ENCODE measurements around the gene SCD5.

The SCD5 gene

DNA sequence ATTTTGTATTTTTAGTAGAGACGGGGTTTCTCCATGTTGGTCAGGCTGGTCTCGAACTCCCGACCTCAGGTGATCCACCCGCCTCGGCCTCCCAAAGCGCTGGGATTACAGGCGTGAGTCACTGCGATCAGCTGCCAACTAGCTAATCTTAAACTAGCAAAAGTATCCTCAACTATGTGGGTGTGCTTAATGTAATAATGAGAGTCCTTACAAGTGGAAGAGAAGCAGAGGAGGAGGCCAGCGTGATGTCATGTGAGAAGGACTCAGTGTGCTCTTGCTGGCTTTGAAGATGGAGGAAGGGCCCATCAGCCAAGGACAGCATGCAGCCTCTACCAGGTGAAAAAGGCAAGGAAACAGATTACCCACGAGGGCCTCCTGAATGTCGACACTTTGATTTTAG is 19.6 kb downstream of the SCD5 start:
- Histone ChIP-seq H3K4me3 (ENCODE audit: low read length) (no peak overlapping the region), H3K9me3 (ENCODE audit: insufficient read depth, low read depth, low read length) (no peaks in the 10 kb centered on the region), H3K27me3 (ENCODE audit: insufficient read depth, low read length) (peaks cover 72% of the 10 kb centered on the region), H3K9ac (ENCODE audit: low read depth, low read length) (no peak overlapping the region), H3K4me1 (ENCODE audit: insufficient read depth, low read length) (peaks cover 9% of the 10 kb centered on the region), H3K27ac (ENCODE audit: low read length) (no peak overlapping the region), H3K36me3 (ENCODE audit: insufficient read depth, low read depth, low read length) (no peaks in the 10 kb centered on the region)

DNA sequence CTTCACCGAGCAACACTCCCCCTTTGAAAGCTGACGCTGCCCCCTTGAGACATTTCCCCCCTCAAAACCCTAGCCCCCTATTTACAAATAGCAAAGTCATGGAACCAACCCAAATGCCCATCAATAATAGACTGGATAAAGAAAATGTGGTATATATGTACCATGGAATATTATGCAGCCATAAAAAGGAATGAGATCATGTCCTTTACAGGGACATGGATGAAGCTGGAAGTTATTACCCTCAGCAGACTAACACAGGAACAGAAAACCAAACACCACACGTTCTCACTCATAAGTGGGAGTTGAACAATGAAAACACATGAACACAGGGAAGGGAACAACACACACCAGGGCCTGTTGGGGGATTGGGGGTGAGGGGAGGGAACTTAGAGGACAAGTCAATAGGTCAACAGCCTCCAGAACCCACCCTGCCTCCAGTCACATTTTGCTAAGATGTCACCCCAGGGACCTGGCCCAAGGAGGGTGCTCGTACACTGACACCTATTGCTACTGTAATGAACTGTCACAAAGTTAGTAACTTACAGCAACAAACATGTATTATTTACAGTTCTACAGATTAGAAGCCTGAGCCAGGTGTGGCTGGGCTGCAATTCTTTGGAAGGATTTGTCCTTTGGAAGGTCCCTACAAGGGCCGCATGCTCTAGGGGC is 20.6 kb downstream of the SCD5 start:
- peaks cover 9% of the 10 kb centered on the region for H3K4me1 ChIP-seq (ENCODE audit: insufficient read depth, low read length)
- H3K9ac ChIP-seq (ENCODE audit: low read depth, low read length) = no peak overlapping the region
- H3K27me3 ChIP-seq (ENCODE audit: insufficient read depth, low read length) = peaks cover 62% of the 10 kb centered on the region
- no peak overlapping the region for H3K27ac ChIP-seq (ENCODE audit: low read length)
- H3K9me3 ChIP-seq (ENCODE audit: insufficient read depth, low read depth, low read length) = no peaks in the 10 kb centered on the region
- no peak overlapping the region for H3K4me3 ChIP-seq (ENCODE audit: low read length)
- no peaks in the 10 kb centered on the region for H3K36me3 ChIP-seq (ENCODE audit: insufficient read depth, low read depth, low read length)

DNA sequence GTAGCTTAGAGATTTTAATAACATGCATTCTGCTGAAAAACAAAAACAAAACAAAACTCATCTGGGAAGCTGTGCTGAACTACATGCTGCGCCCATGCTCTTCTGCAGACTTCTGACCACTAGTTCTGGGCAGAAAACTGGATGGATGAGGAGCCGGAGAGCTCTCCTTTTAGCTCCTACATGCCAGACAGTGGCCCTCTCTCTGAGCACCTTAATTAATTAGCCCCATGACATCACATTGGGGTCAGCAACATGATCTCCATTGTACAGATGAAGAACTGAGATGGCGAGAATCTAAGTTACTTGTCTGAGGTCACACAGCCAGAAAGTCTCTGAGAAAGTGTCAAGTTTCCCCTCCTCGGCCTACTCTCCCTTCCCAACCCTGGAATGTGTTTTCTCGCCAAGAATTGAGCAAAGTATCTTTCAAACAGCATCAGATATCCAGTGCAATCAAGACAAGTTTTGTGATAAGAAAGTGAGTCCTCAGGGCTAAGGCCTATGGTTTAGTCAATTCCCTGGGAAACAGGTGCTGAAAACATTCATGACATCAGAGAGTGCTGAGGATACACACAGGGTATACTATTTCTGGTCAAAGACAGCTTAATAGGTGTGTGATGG is 21.6 kb downstream of the SCD5 start:
- Histone ChIP-seq H3K9me3 (ENCODE audit: insufficient read depth, low read depth, low read length) (no peaks in the 10 kb centered on the region), H3K36me3 (ENCODE audit: insufficient read depth, low read depth, low read length) (no peaks in the 10 kb centered on the region), H3K27me3 (ENCODE audit: insufficient read depth, low read length) (peaks cover 52% of the 10 kb centered on the region), H3K9ac (ENCODE audit: low read depth, low read length) (no peak overlapping the region), H3K27ac (ENCODE audit: low read length) (no peak overlapping the region), H3K4me1 (ENCODE audit: insufficient read depth, low read length) (peaks cover 2% of the 10 kb centered on the region), H3K4me3 (ENCODE audit: low read length) (no peak overlapping the region)

GRCh38 chr4:82775243-82775642 is 23.4 kb downstream of the SCD5 start:
- no peak overlapping the region for H3K9ac ChIP-seq (ENCODE audit: low read depth, low read length)
- no peak overlapping the region for H3K27ac ChIP-seq (ENCODE audit: low read length)
- H3K27me3 ChIP-seq (ENCODE audit: insufficient read depth, low read length) = peaks cover 36% of the 10 kb centered on the region
- H3K36me3 ChIP-seq (ENCODE audit: insufficient read depth, low read depth, low read length) = no peaks in the 10 kb centered on the region
- H3K4me3 ChIP-seq (ENCODE audit: low read length) = no peak overlapping the region
- no peaks in the 10 kb centered on the region for H3K9me3 ChIP-seq (ENCODE audit: insufficient read depth, low read depth, low read length)
- H3K4me1 ChIP-seq (ENCODE audit: insufficient read depth, low read length) = no peaks in the 10 kb centered on the region

GRCh38 chr4:82774711-82775171 is 23.9 kb downstream of the SCD5 start:
- H3K9ac ChIP-seq (ENCODE audit: low read depth, low read length) = no peak overlapping the region
- H3K36me3 ChIP-seq (ENCODE audit: insufficient read depth, low read depth, low read length) = no peaks in the 10 kb centered on the region
- H3K27ac ChIP-seq (ENCODE audit: low read length) = no peak overlapping the region
- H3K9me3 ChIP-seq (ENCODE audit: insufficient read depth, low read depth, low read length) = no peaks in the 10 kb centered on the region
- no peak overlapping the region for H3K4me3 ChIP-seq (ENCODE audit: low read length)
- H3K27me3 ChIP-seq (ENCODE audit: insufficient read depth, low read length) = peaks cover 30% of the 10 kb centered on the region
- H3K4me1 ChIP-seq (ENCODE audit: insufficient read depth, low read length) = no peaks in the 10 kb centered on the region

DNA sequence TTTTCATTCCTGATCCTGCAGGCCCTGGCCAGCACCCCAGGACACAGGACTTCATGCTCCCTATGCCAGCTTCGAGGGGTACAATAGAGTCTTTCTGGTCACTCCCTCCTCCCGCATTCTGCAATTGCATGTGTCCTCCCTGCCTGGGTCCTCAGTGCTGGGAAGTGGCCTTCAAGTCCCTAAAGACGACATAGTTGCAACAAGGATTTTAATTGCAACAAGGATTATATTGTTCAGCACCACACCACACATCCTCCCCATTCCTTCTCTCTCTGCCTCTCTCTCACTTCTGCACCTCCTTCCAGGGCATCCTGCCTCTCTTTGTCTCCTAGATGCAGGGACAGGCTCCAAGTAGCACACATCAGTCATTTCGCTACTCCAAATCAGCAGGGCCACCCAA is 25.5 kb downstream of the SCD5 start:
- no peak overlapping the region for H3K4me3 ChIP-seq (ENCODE audit: low read length)
- H3K9me3 ChIP-seq (ENCODE audit: insufficient read depth, low read depth, low read length) = no peaks in the 10 kb centered on the region
- H3K9ac ChIP-seq (ENCODE audit: low read depth, low read length) = no peak overlapping the region
- H3K4me1 ChIP-seq (ENCODE audit: insufficient read depth, low read length) = no peaks in the 10 kb centered on the region
- H3K36me3 ChIP-seq (ENCODE audit: insufficient read depth, low read depth, low read length) = no peaks in the 10 kb centered on the region
- no peak overlapping the region for H3K27ac ChIP-seq (ENCODE audit: low read length)
- peaks cover 24% of the 10 kb centered on the region for H3K27me3 ChIP-seq (ENCODE audit: insufficient read depth, low read length)

GRCh38 chr4:82770607-82771006 is 28.0 kb downstream of the SCD5 start:
- H3K27ac ChIP-seq (ENCODE audit: low read length) = no peak overlapping the region
- H3K36me3 ChIP-seq (ENCODE audit: insufficient read depth, low read depth, low read length) = no peaks in the 10 kb centered on the region
- no peak overlapping the region for H3K9ac ChIP-seq (ENCODE audit: low read depth, low read length)
- H3K4me3 ChIP-seq (ENCODE audit: low read length) = no peak overlapping the region
- peaks cover 6% of the 10 kb centered on the region; the same call in 1 of the 2 replicates for H3K9me3 ChIP-seq (ENCODE audit: insufficient read depth, low read depth, low read length)
- H3K4me1 ChIP-seq (ENCODE audit: insufficient read depth, low read length) = no peaks in the 10 kb centered on the region
- peaks cover 8% of the 10 kb centered on the region; the same call in 1 of the 2 replicates for H3K27me3 ChIP-seq (ENCODE audit: insufficient read depth, low read length)

DNA sequence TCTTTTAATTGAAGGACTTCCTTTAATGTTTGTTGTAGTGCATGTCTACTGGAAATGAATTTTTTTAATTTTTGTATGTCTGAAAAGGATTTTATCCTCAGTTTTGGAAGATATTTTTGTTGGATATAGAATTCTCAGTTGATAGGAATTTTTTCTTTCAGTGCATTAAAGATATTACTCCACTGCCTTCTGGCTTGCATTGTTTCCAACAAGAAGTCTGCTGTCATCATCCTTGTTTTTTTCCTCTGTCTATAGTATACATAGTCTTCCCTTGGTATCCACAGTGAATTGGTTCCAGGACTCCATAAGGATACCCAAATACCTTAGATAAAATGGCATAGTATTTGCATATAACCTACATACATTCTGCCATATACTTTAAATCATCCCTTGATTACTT is 33.5 kb downstream of the SCD5 start:
- Histone ChIP-seq H3K9ac (ENCODE audit: low read depth, low read length) (no peak overlapping the region), H3K27ac (ENCODE audit: low read length) (no peak overlapping the region), H3K36me3 (ENCODE audit: insufficient read depth, low read depth, low read length) (no peaks in the 10 kb centered on the region), H3K4me3 (ENCODE audit: low read length) (no peak overlapping the region), H3K27me3 (ENCODE audit: insufficient read depth, low read length) (peaks cover 4% of the 10 kb centered on the region; the same call in 1 of the 2 replicates), H3K4me1 (ENCODE audit: insufficient read depth, low read length) (no peaks in the 10 kb centered on the region), H3K9me3 (ENCODE audit: insufficient read depth, low read depth, low read length) (peaks cover 10% of the 10 kb centered on the region; the same call in 1 of the 2 replicates)

DNA sequence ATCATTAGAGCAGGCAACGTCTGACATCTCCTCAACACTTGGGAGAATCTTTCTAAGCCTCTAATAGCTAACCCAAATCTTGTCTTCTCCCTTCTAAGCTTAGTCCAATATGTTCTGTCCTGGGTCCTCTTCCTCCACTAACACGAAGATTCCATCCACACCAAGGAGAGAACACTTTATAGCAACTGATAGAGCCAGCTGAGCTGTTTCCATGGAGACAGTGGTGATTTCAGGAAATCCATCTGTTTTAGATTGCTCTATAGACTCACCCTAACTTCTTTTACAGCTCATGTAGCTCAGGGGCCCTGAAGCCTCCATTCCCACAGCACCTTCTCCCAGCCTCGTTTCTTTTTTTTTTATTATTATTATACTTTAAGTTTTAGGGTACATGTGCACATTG is 37.4 kb downstream of the SCD5 start:
- Histone ChIP-seq H3K4me1 (ENCODE audit: insufficient read depth, low read length) (no peaks in the 10 kb centered on the region), H3K9me3 (ENCODE audit: insufficient read depth, low read depth, low read length) (peaks cover 7% of the 10 kb centered on the region; the same call in 1 of the 2 replicates), H3K27ac (ENCODE audit: low read length) (no peak overlapping the region), H3K27me3 (ENCODE audit: insufficient read depth, low read length) (peaks cover 17% of the 10 kb centered on the region; the same call in 1 of the 2 replicates), H3K9ac (ENCODE audit: low read depth, low read length) (no peak overlapping the region), H3K36me3 (ENCODE audit: insufficient read depth, low read depth, low read length) (no peaks in the 10 kb centered on the region), H3K4me3 (ENCODE audit: low read length) (no peak overlapping the region)

DNA sequence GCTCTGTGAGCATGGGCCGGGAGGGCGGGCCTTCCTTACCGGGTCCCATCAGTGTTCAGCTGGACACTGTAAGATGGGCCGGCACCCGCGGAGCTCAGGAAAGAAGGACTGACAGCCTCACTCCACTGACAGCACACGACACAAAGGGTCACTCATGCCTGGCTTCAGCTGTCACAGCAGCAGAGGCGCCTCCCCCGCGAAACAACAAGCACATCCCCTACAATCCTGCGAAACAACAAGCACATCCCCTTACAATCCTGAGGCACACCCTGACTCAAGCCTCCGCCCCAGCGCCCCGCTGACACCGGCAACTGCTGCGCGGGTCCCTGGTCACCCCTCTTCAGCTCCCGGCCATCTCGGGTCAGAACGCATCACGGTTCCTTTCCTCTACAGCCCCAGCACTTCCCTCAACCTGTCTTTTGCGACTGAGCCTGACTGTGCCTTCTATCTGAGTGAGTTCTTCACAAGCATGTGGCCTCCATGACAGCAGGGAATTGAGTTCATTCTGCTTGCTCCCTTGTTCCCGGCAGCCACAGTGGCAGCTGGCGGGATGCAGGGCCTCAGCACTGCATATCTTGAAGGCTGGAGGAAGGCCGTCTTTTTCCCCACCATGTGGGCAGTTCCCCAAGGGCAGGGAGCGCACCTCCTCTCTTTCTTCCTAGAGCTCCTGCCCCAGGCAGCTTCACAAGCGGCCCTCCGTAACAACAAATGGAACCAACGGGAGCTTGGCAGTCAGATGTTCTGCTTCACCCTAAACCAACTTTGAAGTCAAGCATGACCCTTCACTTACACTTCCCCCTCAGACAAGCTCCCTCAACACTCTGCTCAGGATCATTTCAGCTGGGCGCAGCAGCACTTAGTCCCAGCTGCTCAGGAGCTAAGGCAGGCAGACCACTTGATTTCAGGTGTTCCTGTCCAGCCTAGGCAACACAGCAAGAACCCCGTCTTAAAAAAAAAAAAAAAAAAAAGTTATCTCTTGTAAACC is 39.6 kb downstream of the SCD5 start:
- no peaks in the 10 kb centered on the region for H3K4me1 ChIP-seq (ENCODE audit: insufficient read depth, low read length)
- H3K9ac ChIP-seq (ENCODE audit: low read depth, low read length) = no peak overlapping the region
- no peak overlapping the region for H3K27ac ChIP-seq (ENCODE audit: low read length)
- no peak overlapping the region for H3K4me3 ChIP-seq (ENCODE audit: low read length)
- peaks cover 17% of the 10 kb centered on the region; the same call in 1 of the 2 replicates for H3K27me3 ChIP-seq (ENCODE audit: insufficient read depth, low read length)
- no peaks in the 10 kb centered on the region for H3K36me3 ChIP-seq (ENCODE audit: insufficient read depth, low read depth, low read length)
- H3K9me3 ChIP-seq (ENCODE audit: insufficient read depth, low read depth, low read length) = no peaks in the 10 kb centered on the region

DNA sequence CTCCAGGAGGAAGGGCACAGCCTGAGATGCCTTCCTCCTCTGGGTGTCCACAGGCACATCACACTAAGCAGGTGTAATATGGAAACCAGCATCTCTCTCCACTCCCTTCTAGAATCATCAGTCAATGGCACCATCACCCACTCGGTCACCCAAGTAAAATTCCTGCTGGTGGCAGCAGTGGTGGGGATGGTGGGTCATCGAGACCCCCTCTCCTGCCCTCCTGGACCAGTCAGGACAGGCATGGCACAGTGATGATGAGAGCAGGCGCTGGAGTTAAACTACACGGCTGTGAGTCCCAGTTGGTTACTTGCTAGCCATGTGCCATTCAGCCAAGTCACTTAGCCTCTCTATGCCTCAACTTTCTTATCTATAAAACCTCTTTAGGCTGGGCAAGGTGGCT is 42.5 kb downstream of the SCD5 start:
- H3K27me3 ChIP-seq (ENCODE audit: insufficient read depth, low read length) = peaks cover 17% of the 10 kb centered on the region; the same call in 1 of the 2 replicates
- H3K9ac ChIP-seq (ENCODE audit: low read depth, low read length) = no peak overlapping the region
- H3K9me3 ChIP-seq (ENCODE audit: insufficient read depth, low read depth, low read length) = no peaks in the 10 kb centered on the region
- no peak overlapping the region for H3K4me3 ChIP-seq (ENCODE audit: low read length)
- no peaks in the 10 kb centered on the region for H3K36me3 ChIP-seq (ENCODE audit: insufficient read depth, low read depth, low read length)
- H3K27ac ChIP-seq (ENCODE audit: low read length) = no peak overlapping the region
- H3K4me1 ChIP-seq (ENCODE audit: insufficient read depth, low read length) = no peaks in the 10 kb centered on the region

Data from iPS-20b (cell line).